Activated T-cell treated with anti-CD3 and anti-CD28 coated beads, Interleukin-2, amount 50 U/mL, for 24 hours (primary cell): ENCODE measurements around the gene UQCR10.
"Not testable (repeated sequence)": the region's sequence is repeated elsewhere in the genome, so short reads cannot be mapped to it uniquely, and the experiment has no call there.

Source experiments
- DNase-seq: peaks from one replicate; pipeline ENCODE4 v3.0.0-alpha.2; 2020
- H3K27ac Mint-ChIP-seq: 2 replicates; pipeline ENCODE4 v1.8.0; 2020; ENCODE audit warnings: mild to moderate bottlenecking, mixed read lengths
- H3K27me3 Mint-ChIP-seq: 2 replicates; pipeline ENCODE4 v1.8.0; 2020; ENCODE audit warnings: mixed read lengths
- H3K36me3 Mint-ChIP-seq: 2 replicates; pipeline ENCODE4 v1.8.0; 2020; ENCODE audit warnings: low read depth, mixed read lengths
- H3K4me1 Mint-ChIP-seq: 2 replicates; pipeline ENCODE4 v1.8.0; 2020; ENCODE audit warnings: low read depth, mixed read lengths
- H3K4me3 Mint-ChIP-seq: 2 replicates; pipeline ENCODE4 v1.8.0; 2020; ENCODE audit warnings: mild to moderate bottlenecking, moderate library complexity, mixed read lengths
- H3K9me3 Mint-ChIP-seq: 2 replicates; pipeline ENCODE4 v1.8.0; 2020; ENCODE audit warnings: mixed read lengths

UQCR10 gene

DNA sequence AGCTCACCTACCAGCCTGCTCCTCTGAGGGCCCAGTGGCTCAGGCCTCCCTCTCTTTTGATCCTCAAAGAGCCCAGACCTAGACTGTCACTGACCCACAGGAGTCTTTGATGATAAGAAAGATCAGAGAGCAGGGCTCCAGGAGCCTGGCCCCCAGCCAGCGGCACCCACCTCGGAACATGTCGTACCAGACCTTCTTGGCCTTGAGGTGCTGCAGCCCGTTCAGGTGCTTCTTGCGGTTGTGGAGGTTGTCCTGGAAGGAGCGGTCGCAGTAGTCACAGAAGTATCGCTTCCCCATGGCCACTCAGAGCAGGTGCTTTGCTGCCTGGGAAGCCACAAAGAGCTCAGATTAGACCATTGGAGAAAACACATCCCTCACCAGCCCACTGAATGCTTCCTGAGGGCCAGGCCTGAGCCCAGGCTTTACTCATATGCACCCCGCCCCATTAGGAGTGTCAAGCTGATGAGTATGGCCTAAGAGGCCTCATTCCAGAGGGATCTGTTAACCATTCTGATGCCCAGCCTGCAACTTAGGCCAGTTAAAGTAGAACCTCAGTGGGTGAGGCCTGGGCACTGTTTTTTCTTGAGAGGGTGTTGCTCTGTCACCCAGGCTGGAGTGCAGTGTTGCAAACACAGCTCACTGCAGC, 18.8 kb upstream of the UQCR10 start:
- Mint-ChIP-seq H3K4me3 (no peak overlapping the region), H3K27ac (no peak overlapping the region), H3K9me3 (no peaks in the 10 kb centered on the region), H3K36me3 (peaks cover 36% of the 10 kb centered on the region), H3K27me3 (no peaks in the 10 kb centered on the region), H3K4me1 (peaks cover 16% of the 10 kb centered on the region)
- no peak for DNase-seq

DNA sequence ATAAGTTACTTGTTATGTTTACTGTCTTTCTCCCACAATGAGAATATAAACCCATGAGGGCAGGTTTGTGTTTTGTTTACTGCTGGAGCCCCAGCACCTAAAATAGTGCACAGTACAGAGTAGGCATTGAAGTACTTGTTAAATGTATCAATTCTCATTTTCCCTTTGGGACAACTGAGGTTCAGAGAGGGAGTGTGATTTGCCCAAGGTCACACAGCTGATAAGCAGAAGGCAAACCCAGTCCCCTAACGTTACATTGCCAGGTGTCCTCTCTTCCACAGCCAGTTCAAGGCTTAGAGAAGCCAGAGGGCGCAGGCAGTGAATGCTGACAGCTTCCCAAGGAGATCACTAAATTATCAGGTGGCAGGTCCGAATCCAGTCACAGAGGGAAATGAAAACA, 17.1 kb upstream of the UQCR10 start:
- H3K27ac Mint-ChIP-seq: peak overlapping the region; percentile 86
- no peak overlapping the region for H3K4me3 Mint-ChIP-seq
- H3K9me3 Mint-ChIP-seq: no peaks in the 10 kb centered on the region
- H3K4me1 Mint-ChIP-seq: peaks cover 16% of the 10 kb centered on the region
- DNase-seq: no peak
- no peaks in the 10 kb centered on the region for H3K27me3 Mint-ChIP-seq
- peaks cover 36% of the 10 kb centered on the region for H3K36me3 Mint-ChIP-seq

DNA sequence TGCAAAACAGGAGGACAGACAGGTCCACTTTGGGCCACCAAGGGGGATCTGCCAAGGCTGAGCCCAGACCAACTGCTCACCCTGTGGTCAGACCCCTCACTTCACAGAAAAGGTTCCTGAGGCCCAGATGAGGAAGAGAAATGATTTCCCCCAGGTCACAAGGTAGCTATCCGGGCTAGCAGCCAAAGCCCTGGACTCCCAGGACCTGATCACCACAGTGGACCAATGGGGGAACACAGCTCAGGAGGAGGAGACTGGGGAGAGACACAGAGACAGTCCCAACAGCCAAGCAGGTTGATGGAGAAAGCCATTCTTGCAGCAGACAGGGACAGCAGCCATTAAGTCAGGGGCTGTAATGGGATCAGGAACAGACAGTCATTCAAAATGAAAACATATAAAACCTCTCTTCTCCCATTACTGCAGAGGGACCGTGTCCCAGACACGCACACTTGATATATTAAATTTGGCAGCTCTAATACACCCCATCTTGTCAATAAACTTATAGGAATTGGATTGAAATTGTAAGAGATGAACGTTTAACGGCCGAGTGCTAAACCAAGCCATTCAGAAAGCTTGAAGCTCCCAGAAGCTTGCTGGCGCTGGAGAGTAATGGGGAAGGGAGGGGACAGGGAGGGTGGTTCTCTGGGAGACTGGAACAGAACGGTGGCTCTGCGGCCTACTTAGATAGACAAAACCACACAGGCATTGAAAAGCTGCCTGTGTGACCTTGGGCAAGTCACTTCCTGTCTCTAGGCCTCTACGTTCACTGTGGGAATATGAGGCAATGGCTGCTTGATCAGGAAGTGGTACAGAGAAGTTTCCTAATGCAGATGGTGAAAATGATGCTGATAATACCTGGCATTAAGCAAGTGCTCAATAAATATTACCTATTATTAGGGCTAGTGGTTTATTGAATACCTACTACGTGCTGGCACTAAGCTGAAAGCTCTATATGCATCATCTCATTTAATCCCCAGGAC, 16.3 kb upstream of the UQCR10 start:
- Mint-ChIP-seq H3K27ac (peak overlapping the region; percentile 86), H3K4me1 (peaks cover 16% of the 10 kb centered on the region)
- DNase-seq: no peak

DNA sequence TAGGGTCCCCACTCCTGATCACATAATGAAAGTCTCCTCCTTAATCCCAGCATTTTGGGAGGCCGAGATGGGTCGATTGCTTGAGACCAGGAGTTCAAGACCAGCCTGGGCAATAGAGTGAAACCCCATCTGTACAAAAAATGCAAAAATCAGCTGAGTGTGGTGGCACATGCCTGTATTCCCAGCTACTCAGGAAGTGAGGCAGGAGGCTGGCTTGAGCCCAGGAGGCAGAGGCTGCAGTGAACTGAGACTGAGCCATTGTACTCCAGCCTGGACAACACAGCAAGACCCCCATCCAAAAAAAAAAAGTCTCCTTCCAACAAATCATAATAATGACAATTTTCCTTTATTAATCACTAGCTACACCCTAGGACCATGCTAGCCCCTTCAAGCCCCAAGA, 15.5 kb upstream of the UQCR10 start:
- Mint-ChIP-seq H3K27me3 (no peaks in the 10 kb centered on the region), H3K27ac (peak overlapping the region; percentile 86), H3K36me3 (peaks cover 30% of the 10 kb centered on the region), H3K4me3 (no peak overlapping the region), H3K4me1 (peaks cover 16% of the 10 kb centered on the region), H3K9me3 (no peaks in the 10 kb centered on the region)
- DNase-seq: no peak

More for the DNA sequence above, 16.3 kb upstream of the UQCR10 start:
- peaks cover 32% of the 10 kb centered on the region for H3K36me3 Mint-ChIP-seq
- H3K27me3 Mint-ChIP-seq: no peaks in the 10 kb centered on the region
- no peak overlapping the region for H3K4me3 Mint-ChIP-seq
- H3K9me3 Mint-ChIP-seq: no peaks in the 10 kb centered on the region

DNA sequence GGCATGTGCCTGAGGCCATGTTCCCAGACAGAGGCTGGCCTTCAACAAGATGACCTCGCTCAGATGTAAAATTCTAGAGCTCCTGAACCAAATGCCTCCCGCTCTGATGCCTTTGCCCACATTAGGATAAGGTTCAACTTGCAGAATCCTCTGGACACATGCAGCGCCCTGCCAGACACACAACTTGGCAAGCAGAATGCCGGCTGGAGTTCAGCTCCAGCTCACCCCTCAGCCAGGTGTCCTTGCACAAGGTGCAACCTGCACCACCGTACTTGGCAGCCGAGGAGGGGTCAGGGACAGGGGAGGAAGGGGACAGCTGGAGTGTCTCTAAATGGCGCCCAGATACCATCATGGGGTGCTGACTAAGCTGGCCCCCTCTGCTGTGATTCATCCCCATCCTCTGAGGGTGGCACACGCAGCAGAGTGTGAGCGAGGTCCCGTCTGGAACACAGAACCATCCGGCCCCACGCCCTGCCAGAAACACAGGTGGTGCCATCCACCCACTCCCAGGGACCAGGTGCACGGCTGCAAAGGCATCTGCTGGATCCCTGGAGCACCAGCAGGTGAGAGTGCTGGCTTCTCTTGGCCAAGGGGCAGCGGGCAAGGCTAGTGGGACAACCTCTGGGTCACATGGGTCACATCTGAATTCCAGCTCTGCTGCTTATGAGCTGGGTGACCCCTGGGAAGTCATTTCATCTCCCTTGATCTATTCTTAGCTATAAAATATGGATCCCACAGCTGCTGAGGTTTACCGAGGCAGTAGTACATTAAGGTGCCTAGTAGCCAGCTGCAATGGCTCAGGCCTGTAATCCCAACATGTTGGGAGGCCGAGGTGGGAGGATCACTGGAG, 13.1 kb upstream of the UQCR10 start:
- H3K9me3 Mint-ChIP-seq: no peaks in the 10 kb centered on the region
- H3K4me1 Mint-ChIP-seq: peaks cover 16% of the 10 kb centered on the region

DNA sequence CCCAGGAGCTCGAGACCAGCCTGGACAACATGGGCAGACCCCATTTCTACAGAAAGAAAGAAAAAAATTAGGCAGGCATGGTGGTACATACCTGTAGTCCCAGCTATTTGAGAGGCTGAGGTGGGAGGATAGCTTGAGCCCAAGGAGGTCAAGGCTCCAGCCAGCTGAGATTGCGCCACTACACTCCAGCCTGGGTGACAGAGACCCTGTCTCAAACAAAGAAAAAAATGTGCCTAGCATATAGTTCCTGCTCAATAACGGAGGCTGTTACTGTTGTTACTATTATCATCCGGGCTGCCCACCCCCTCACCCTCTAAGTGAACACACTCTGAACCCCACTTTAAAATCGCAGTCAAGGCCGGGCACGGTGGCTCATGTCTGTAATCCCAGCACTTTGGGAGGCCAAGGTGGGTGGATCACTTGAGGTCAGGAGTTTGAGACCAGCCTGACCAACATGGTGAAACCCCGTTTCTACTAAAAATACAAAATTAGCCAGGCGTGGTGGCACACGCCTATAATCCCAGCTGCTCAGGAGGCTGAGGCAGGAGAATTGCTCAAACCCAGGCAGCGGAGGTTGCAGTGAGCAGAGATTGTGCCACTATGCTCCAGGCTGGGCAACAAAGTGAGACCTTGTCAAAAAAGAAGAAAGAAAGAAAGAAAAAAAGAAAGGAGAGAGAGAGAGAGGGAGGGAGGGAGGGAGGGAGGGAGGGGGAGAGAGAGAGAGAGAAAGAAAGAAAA, 12.3 kb upstream of the UQCR10 start:
- not testable (repeated sequence) for H3K27ac Mint-ChIP-seq, H3K27me3 Mint-ChIP-seq, DNase-seq, H3K4me3 Mint-ChIP-seq, H3K9me3 Mint-ChIP-seq
- Mint-ChIP-seq H3K4me1 (peaks cover 16% of the 10 kb centered on the region), H3K36me3 (peaks cover 12% of the 10 kb centered on the region)

More for the DNA sequence above, 13.1 kb upstream of the UQCR10 start:
- no peaks in the 10 kb centered on the region for H3K27me3 Mint-ChIP-seq
- peaks cover 13% of the 10 kb centered on the region for H3K36me3 Mint-ChIP-seq
- no peak for DNase-seq
- no peak overlapping the region for H3K4me3 Mint-ChIP-seq
- H3K27ac Mint-ChIP-seq: no peak overlapping the region

DNA sequence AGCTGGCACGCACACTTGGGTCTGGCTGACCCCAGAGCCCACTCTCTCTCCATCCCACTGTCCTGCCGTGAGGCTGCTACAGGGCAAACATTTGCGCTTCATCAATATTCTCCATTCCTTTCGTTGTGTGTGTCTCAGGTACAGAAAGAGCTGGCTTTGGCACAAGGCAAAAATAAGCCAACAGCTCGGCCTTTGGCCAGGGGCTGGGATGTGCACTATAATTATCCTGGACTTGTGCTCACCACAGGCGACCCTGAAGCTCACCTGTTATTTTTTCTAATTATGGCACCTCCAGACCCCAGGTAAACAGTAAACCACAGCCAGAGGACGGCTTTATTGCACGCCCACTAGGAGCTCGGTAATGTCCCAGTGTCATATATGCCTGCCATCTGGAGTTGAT, 11.3 kb upstream of the UQCR10 start:
- H3K27me3 Mint-ChIP-seq: no peaks in the 10 kb centered on the region
- no peaks in the 10 kb centered on the region for H3K9me3 Mint-ChIP-seq
- no peak overlapping the region for H3K4me3 Mint-ChIP-seq
- H3K4me1 Mint-ChIP-seq: peaks cover 11% of the 10 kb centered on the region
- H3K27ac Mint-ChIP-seq: no peak overlapping the region
- DNase-seq: no peak
- H3K36me3 Mint-ChIP-seq: peaks cover 2% of the 10 kb centered on the region

DNA sequence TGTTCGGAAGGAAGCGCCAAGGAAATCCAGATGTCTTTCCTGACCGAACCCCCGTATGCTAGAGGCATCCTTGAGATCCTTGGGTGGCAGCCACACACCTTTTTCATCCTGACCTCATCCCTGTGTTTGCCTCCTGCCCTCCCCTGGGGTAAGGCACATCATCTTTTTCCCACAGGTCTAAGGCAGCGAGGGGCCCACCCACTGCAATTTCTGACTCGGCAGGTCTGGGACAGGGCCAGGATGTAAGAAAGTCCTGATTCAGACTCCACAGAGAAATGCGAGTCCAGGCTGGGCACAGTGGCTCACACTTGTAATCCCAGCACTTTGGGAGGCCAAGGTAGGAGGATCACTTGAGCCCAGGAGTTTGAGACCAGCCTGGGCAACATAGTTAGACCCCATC, 10.8 kb upstream of the UQCR10 start:
- peaks cover 6% of the 10 kb centered on the region for H3K4me1 Mint-ChIP-seq
- DNase-seq: no peak
- no peaks in the 10 kb centered on the region for H3K27me3 Mint-ChIP-seq
- no peaks in the 10 kb centered on the region for H3K9me3 Mint-ChIP-seq
- no peaks in the 10 kb centered on the region for H3K36me3 Mint-ChIP-seq
- H3K4me3 Mint-ChIP-seq: no peak overlapping the region
- no peak overlapping the region for H3K27ac Mint-ChIP-seq

DNA sequence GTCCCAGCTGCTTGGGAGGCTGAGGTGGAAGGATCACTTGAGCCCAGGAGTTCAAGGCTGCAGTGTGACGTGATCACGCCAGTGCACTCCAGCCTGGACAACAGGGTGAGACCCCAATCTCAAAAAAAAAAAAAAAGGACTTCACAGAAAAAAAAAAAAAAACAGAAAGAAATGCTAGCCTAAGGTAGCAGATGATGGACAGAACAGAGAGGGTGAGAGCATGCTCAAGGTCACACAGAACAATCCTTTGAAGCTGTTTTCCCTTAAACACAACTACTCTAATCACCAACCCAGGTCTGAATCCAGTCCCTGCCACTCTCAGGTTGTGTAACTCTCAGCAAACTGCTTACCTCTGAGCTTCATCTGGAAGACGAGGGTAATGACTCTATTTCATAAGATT, 10.1 kb upstream of the UQCR10 start:
- H3K27me3 Mint-ChIP-seq: no peaks in the 10 kb centered on the region
- no peaks in the 10 kb centered on the region for H3K9me3 Mint-ChIP-seq
- no peak overlapping the region for H3K4me3 Mint-ChIP-seq
- no peak overlapping the region for H3K27ac Mint-ChIP-seq
- H3K36me3 Mint-ChIP-seq: no peaks in the 10 kb centered on the region
- H3K4me1 Mint-ChIP-seq: peaks cover 3% of the 10 kb centered on the region
- no peak for DNase-seq

DNA sequence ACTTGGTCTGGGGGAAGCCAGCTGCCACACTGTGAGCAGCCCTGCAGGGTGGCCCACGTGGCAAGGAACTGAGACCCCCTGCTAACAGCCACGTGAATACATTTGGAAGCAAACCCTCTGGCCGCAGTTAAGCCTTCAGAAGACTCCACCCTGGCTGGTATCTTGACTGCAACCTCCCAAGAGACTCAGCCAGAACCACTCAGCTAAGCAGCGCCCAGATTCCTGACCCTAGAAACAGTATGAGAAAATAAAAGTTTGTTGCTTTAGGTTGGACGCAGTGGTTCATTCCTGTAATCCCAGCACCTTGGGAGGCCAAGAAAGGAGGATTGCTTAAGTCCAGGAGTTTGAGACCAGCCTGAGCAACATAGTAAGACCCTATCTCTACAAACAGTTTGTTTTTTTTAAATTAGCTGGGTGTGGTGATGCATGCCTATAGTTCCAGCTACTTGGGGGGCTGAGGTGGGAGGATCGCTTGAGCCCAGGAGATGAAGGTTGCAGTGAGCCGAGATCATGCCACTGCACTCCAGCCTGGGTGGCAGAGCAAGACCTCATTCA, 9.0 kb upstream of the UQCR10 start:
- H3K27me3 Mint-ChIP-seq: no peaks in the 10 kb centered on the region
- no peak overlapping the region for H3K4me3 Mint-ChIP-seq
- no peak overlapping the region for H3K27ac Mint-ChIP-seq
- H3K9me3 Mint-ChIP-seq: no peaks in the 10 kb centered on the region
- no peaks in the 10 kb centered on the region for H3K36me3 Mint-ChIP-seq
- no peaks in the 10 kb centered on the region for H3K4me1 Mint-ChIP-seq
- DNase-seq: no peak

DNA sequence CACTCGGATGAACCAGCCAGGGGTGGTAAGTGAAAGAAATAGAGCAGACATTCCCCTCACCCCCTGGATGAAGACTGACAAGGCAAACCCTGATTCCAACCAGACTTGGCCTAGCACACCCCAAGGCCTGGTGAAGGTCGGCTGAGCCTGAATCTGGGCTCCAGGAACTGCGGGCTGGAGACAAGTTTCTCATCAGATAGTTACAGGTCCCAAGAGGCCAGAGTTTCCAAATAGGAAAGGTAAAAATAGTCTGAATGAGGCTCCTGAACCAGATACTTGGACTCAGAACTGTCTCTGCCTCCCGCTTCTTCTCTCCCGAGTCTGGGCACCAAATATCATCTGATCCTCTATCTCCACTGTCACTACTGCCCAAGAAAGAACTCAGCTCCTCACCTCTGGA, 8.2 kb upstream of the UQCR10 start:
- H3K4me1 Mint-ChIP-seq: peaks cover under 1% of the 10 kb centered on the region
- no peaks in the 10 kb centered on the region for H3K27me3 Mint-ChIP-seq

DNA sequence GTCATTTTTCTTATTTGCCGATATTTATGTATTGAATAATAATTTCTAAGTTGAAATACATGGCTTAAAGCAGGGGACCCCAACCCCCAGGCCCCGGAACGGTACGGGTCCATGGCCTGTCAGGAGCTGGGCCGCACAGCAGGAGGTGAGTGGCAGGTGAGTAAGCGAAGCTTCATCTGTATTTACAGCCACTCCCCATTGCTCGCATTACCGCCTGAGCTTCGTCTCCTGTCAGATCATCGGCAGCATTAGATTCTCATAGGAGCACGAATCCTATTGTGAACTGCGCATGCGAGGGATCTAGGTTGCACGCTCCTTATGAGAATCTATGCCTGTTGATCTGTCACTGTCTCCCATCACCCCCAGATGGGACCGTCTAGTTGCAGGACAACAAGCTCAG, 4.9 kb upstream of the UQCR10 start:
- H3K27me3 Mint-ChIP-seq: no peaks in the 10 kb centered on the region
- no peaks in the 10 kb centered on the region for H3K9me3 Mint-ChIP-seq
- no peak for DNase-seq
- peaks cover 6% of the 10 kb centered on the region for H3K36me3 Mint-ChIP-seq
- peaks cover 22% of the 10 kb centered on the region for H3K4me1 Mint-ChIP-seq
- no peak overlapping the region for H3K4me3 Mint-ChIP-seq
- H3K27ac Mint-ChIP-seq: no peak overlapping the region

More for the DNA sequence above, 8.2 kb upstream of the UQCR10 start:
- Mint-ChIP-seq H3K27ac (no peak overlapping the region), H3K36me3 (no peaks in the 10 kb centered on the region), H3K9me3 (no peaks in the 10 kb centered on the region), H3K4me3 (no peak overlapping the region)
- no peak for DNase-seq

DNA sequence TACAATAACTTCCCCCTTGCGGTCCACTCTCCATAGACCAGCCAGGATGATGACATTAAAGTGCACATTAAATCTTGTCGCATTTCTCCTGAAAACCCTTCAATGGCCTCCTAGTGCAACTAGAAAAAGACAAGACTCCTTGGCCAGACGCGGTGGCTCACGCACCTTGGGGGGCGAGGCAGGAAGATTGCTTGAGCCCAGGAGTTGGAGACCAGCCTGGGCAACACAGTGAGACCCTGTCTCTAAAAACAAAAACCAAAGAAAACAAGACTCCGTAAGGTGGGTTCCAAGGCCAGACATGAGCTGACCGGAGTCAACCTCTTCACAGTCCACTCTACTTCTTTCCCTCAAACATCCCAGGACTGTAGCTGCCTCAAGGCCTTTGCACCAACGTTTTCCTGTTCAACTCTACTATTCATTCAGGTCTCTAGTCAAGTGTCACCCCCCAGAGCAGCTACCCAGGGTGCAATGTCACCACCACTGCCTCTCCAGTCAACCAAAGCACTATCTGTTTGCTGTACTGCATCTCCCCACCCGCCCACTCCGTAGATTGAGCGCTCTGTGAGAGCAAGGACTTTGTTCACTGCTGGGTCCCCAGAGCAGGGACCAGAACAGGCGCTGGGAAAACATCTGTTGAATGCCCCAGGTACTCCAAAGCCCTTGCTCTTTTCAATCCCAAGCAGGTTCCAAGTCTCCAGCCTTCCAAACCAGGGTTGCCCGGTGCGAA, 1.1 kb upstream of the UQCR10 start:
- Mint-ChIP-seq H3K36me3 (peaks cover 40% of the 10 kb centered on the region), H3K4me1 (peaks cover 45% of the 10 kb centered on the region), H3K27ac (peak overlapping the region; percentile 99), H3K9me3 (no peaks in the 10 kb centered on the region), H3K27me3 (no peaks in the 10 kb centered on the region), H3K4me3 (peak overlapping the region; percentile 100)
- DNase-seq: no peak
